RWPE2 (cell line): Measurements from ENCODE around the gene NHS.

ENCODE experiments used
- ATAC-seq: fragments of 200-7000 bp; cut with Tn5 transposase; 3 replicates; pipeline ENCODE4 v1.9.1; 2021; ENCODE audit warnings: low read depth
- DNase-seq: peaks from one replicate; pipeline ENCODE4 v3.0.0-alpha.2; 2020; ENCODE audit warnings: low spot score
- H3K27ac ChIP-seq: fragments of 450-650 bp; 2 replicates; pipeline ENCODE4 v1.5.1; 2017; ENCODE audit warnings: mild to moderate bottlenecking; ENCODE audit not compliant: poor library complexity, severe bottlenecking
- H3K27me3 ChIP-seq: fragments of 250-450 bp; sonication (Bioruptor Pico); 2 replicates; pipeline ENCODE4 v1.5.1; 2021; ENCODE audit warnings: mild to moderate bottlenecking, moderate library complexity; ENCODE audit not compliant: insufficient read depth, poor library complexity, severe bottlenecking
- H3K36me3 ChIP-seq: fragments of 250-450 bp; sonication (Bioruptor Pico); 2 replicates; pipeline ENCODE4 v1.5.1; 2020; ENCODE audit warnings: low read depth, mild to moderate bottlenecking, moderate library complexity
- H3K4me1 ChIP-seq: fragments of 250-450 bp; sonication (Bioruptor Pico); 2 replicates; pipeline ENCODE4 v1.5.1; 2021; ENCODE audit warnings: mild to moderate bottlenecking, moderate library complexity; ENCODE audit not compliant: insufficient read depth, poor library complexity, severe bottlenecking
- H3K4me3 ChIP-seq: fragments of 250-450 bp; sonication (Bioruptor Pico); 2 replicates; pipeline ENCODE4 v1.5.1; 2021; ENCODE audit warnings: mild to moderate bottlenecking, moderate library complexity; ENCODE audit not compliant: severe bottlenecking
- H3K9me3 ChIP-seq: fragments of 250-450 bp; sonication (Bioruptor Pico); 2 replicates; pipeline ENCODE4 v1.5.1; 2021; ENCODE audit warnings: mild to moderate bottlenecking, moderate library complexity; ENCODE audit not compliant: severe bottlenecking
- CTCF ChIP-seq: fragments of 450-650 bp; IDR thresholded peaks from one replicate; pipeline ENCODE4 v1.5.1; 2017; ENCODE audit warnings: mild to moderate bottlenecking, moderate library complexity; ENCODE audit not compliant: poor library complexity, severe bottlenecking

The NHS gene

GRCh38 chrX:17774053-17774452 lies 399.1 kb downstream of the NHS start:
- Histone ChIP-seq H3K27me3 (no peaks in the 10 kb centered on the region), H3K27ac (no peak overlapping the region), H3K4me3 (no peak overlapping the region), H3K36me3 (no peaks in the 10 kb centered on the region), H3K9me3 (no peaks in the 10 kb centered on the region), H3K4me1 (no peaks in the 10 kb centered on the region)
- ATAC-seq: no peak
- DNase-seq: no peak
- no peak for TF ChIP-seq CTCF

DNA sequence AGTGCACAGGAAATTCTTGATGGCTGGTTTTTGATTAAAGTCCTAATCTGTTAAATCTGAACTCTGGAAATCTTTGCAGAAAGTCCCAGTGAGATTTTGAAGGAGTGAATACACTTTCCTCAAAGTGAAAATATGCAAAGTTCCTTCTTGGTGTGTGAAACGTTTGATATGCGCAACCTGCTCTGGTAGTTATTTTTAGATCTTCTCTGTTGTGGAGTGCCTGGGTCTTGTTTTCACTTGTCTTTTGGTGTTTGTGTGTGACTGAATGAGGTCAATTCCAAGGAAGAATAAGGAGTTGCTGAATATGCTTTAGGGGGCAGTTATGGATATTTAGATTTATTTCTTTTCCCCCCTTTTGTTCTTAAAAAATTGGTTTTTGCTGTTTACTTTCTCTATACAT lies 404.0 kb downstream of the NHS start:
- H3K27ac ChIP-seq: no peak overlapping the region
- H3K9me3 ChIP-seq: no peaks in the 10 kb centered on the region
- H3K4me3 ChIP-seq: no peak overlapping the region
- no peaks in the 10 kb centered on the region for H3K27me3 ChIP-seq
- no peaks in the 10 kb centered on the region for H3K4me1 ChIP-seq
- no peak for ATAC-seq
- no peak for DNase-seq
- no peak for TF ChIP-seq CTCF
- no peaks in the 10 kb centered on the region for H3K36me3 ChIP-seq

DNA sequence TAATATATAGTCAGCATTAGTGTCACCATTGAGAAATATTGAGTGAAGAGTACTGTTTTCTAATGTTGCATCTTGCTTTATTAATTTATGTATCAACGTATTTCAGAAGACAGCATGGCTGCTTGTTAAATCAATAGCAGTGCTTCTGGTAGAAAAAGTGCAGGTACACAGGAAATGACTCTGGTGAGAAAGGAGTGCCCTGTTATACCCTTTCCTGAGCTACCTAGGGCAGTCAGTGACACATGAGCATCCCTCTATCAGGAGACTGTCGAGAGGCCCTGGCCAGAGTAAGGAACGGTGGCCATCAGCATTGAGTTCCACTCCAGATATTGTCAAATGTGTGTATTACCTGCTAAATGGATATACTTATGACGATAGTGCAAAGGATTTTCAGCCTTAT lies 404.4 kb downstream of the NHS start:
- Histone ChIP-seq H3K27me3 (no peaks in the 10 kb centered on the region), H3K27ac (no peak overlapping the region), H3K9me3 (no peaks in the 10 kb centered on the region), H3K4me1 (no peaks in the 10 kb centered on the region), H3K36me3 (no peaks in the 10 kb centered on the region), H3K4me3 (no peak overlapping the region)
- DNase-seq (no peak), ATAC-seq (no peak)
- no peak for TF ChIP-seq CTCF
